Loucy (cell line): Measurements from ENCODE around the gene BPI.

ENCODE experiments used
- CTCF ChIP-seq: fragments of 200-600 bp; sonication (generic); conservative IDR thresholded peaks from 2 replicates; pipeline ENCODE4 v1.5.1; 2014; ENCODE audit warnings: mild to moderate bottlenecking, antibody characterized with exemption, low read length
- EZH2phosphoT487 ChIP-seq: fragments of 200-600 bp; IDR thresholded peaks from 2 replicates; pipeline ENCODE4 v1.6.1; 2018; ENCODE audit warnings: antibody characterized with exemption, mild to moderate bottlenecking, moderate library complexity, borderline replicate concordance

GRCh38 chr20:38269715-38270114 lies 34.2 kb upstream of the BPI start:
- TF ChIP-seq CTCF: no peak
- TF ChIP-seq EZH2phosphoT487: no peak
